Femur (tissue), 1 donor: ENCODE results near the gene CNIH2.
"Not testable (repeated sequence)": the region's sequence is repeated elsewhere in the genome, so short reads cannot be mapped to it uniquely, and the experiment has no call there.

Experiments
- DNase-seq: peaks from one replicate; pipeline ENCODE4 v3.0.0-alpha.2; 2017

CNIH2 gene

DNA sequence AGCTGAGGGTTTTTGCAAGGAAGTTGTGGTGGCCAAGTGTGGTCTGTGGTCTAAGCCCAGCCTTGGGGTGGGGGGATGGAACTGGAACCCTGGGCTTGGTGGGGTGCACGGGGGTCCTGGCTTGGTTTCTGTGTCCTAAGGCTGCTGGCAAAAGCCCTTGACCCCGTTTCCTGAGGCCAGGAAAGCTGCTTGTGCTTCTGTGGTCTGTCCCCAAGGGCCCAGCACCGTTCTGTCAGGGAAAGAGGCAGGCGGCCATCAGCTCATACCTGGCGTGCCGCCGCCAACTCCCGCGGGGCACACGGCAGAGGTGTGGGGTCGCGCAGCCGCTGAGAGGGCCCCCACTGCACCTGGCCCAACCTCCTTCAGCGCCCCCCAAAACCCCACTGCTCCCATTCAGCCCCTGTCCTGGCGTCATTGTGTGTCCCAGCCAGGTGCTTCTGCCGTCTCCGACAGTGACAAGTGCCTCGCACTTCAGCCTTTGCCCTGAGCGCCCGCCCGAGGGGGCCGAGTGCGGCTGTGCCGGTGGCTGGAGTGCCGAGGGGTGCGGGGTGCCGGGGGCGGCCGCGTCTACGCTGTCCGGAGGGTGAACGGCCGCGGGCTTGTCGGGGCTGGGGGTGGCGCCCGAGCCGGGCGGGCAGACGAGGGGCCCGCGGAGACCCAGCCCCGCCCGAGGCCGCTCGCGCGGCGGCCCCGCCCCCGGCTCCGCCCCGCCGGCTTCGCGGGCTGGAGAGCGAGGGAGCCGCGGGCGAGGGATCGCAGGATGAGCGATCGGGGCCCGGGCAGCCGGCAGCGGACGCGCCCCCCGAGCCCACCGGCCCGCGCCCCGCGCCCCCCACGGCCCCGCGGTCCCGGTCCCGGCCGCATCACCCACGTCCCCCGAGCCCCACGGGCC lies at the start of gene CNIH2:
Gene CNIH2 (plus strand): TSS at position 705 of the 892 bp plus-strand sequence. CDS start 282 bp downstream, outside the sequence.
- peak; percentile 59 for DNase-seq

DNA sequence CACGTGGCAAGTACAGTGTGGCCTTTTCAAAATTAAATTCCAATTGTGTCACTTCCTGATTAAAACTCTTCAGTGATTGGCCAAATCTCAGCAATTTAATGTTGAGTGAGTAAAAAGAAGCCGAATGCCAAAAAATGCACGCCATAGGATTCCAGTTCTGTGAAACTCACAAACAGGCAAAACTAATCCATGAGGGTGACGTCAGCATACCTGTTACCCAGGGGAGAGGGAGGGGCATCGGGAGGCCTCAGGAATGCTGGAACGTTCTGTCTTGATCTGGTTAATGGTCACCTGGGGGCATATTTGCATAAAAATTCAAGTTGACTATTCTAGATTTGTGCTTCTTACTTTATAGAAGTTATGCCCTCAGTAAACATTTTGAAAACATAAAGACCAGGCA lies 49.5 kb upstream of the CNIH2 start:
- no peak for DNase-seq

DNA sequence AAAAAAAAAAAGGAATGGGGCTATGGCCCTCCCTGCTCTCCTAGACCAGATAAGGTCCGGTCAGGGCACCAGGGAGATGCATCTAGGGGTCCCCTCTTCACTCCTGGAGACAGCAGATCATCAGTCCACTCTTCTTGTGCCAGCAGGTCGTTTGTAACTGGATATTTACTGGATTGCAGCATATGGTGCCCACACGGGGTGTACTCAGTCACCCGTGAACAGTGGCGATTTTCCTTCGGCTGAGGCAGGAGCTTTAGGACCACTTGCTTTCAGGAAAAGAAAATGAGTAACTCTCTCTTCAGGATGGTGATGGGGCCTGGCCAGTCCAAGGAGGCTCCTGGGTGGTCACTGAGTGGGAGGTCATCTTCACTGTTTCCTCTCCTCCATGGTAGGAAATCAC lies 47.8 kb upstream of the CNIH2 start:
- no peak for DNase-seq

DNA sequence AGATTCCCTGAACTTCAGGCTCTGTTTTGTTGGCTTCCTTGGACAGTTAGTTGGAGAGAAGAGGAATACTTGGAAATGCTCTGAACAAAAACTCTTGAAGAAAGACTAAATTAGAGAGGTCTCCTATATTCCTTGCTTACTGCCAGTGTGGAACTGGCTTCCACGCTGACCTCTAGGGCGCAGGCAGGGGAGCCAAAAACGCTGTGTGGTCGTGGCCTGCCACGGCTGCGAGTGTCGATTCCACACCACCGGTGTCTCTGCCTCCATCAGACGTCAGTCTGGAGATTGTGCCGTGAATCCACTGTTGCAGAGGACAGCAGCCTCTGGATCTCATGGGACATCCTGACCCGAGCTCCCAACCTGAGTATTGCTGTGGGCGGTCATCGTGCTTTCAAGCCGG lies 47.0 kb upstream of the CNIH2 start:
- DNase-seq: no peak

DNA sequence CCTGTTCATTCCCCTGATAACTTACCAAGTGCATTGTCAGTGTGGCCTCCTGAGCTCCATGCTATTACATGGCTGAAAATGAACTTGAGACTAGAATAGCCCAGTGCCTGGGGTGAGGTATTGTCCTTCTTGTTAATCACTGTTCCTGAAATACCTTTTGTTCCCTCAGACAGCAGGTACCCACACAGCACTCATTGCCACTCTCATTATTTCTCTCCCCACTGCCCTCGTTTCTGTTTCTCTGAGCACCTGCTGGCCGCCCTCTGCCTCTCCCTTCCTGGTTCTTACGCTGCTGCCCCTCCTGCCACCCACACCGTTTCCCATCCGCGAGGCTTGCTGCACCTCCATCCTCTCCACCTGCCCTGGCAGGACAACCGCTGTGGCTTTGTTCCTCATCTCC lies 46.4 kb upstream of the CNIH2 start:
- DNase-seq: no peak

DNA sequence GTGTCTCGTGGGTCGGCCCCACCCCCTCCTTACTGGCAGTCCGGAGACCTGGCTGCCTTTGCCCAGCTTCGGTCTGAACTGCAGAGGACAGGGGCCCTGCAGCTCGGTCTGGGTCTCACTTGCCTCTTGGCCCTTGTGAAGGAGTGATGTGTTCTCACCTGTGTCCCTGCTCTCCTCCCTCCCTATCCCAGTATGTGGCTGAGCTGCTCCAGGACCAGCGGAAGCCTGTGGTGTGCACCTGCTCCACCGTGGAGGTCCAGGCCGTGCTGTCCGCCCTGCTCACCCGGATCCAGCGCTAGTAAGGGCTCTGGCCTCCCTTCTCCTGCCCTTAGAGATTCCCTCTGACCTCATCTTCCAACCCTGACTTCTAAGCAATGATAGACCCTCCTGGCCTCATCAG lies 45.2 kb upstream of the CNIH2 start:
- no peak for DNase-seq

DNA sequence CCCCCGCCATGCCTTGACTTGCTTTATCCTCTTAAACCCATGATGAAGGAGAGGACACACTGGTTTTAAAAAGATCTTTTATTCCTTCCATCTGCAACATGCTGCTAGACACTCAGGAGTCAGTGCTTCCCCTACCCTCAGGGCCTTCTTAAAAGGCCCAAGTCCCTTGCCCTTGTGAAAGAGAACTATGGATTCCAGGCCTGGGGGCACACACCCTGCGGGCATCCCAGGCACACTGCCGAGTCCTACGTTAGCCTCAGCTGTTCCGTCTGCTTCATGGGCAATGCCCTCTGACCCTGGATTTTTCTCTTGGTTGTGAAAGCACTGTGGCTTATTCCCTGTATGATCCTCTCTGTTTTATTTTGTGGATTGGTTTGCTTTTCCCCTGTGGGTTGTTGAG lies 44.7 kb upstream of the CNIH2 start:
- no peak for DNase-seq

DNA sequence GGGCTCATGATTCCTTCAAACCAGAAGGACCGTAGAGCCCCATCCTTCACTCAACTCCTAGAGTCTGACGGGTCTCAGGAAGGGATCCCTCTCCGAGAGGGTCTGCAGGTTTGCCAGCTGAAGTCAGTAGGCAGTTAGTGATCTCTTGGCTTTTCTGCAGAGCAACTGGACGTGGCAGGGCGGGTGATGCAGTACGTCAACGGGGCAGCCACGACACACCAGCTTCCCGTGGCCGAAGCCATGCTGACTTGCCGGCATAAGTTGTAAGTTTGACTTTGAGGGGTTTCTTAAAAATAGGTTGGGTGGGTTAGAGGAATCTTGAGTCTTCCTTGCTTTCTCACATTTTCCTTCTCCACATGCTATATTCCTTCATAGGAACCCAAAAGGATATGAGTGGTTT lies 42.8 kb upstream of the CNIH2 start:
- DNase-seq: no peak

DNA sequence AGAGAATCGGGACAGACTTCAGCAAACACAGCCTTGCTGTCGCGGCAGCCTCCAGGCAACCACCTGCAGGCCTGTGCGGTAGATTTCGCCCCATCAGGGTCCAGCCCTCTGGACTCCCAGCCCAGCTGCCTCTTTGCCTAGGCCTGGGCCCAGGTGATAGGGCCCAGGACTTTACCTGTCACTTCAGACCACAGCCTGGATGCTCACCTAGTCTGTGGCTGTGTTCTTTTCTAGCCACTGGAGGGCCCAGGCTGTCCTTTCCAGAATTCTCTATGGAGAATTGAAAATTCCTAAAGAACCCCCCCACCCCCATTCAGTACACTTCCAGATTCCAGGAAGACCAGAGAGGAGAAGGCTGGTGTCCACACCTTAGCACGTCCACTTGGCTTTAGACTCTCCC lies 40.1 kb upstream of the CNIH2 start:
- no peak for DNase-seq

DNA sequence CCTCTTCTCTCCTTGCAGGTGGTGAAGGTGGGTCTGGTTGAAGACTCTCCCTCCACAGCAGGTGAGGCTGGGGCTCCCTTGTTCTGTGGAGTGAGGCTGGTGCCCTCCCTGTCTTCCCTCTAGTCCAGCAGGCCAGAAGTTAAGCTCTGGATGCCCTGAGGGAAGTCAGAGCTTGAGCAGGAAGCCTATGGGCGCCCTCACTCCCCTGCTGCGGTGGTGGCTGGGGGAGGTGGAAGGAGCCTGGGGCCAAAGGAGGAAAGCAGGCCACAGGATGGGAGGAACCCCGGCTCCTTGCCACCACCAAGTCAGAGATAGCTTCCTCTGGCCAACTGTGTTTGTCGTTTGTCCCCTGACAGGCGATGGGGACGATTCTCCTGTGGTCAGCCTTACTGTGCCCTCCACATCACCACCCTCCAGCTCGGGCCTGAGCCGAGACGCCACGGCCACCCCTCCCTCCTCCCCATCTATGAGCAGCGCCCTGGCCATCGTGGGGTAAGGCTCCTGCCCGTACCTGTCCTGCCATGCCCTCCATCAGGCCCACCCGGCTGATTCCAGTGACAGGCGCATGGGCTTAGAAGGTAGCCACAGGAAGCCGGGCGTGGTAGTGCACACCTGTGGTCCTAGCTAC lies 39.1 kb upstream of the CNIH2 start:
- no peak for DNase-seq

DNA sequence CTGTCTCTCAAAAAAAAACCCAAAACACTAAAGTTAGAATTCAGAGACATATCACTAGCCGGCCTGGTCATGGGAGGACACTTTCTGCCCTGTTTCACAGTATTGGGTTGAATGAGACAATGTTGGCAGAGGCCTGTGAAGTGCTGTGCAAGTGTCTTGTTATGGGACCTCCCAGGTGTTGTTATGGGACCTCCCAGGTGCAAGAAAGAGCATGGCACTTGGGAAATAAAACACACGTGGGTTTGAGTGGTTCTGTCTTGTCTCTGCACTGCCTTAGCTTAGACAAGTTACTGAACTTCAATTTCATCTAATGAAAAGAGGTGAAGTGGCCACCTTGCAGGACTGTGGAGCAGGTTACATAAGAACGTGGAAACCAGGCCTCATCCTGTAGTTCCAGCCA lies 38.5 kb upstream of the CNIH2 start:
- DNase-seq: no peak

DNA sequence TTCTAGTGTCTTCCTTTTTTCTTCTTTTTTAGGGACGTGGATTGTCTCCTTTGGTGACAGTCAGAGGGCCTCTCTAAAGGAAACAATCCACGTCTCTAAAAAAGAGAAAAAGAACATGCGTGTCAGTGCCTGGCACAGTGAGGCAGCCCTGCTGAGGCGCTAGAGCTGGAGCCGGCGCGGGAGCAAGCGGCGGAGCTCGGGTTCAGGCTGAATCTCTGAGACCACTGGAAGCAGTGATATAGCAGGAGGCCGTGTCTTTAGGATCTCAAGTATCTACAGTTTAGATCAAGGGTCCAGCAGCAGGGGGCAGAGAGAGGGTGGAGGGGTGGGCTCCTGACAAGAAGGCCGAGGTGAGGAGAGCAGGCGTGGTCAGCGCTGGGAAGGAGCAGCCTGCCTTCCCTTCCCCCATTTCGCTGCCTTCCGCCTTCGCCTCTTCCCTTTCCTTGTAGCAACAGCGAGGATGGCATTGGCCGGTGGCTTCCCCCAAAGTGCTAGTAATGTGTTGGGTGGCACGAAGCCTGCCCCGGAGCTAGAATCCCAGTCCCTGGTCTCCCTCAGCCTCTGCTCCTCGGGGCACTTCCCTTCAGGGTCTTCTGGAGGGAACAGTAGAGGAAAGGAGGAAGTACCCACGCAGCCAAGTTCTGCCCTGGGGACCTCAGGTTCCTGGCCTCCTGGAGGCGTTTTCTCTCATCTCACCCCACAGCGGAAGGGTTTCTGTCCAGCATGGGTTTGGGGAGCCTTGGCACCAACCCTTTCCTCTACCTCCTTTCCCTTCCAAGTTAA lies 37.8 kb upstream of the CNIH2 start:
- DNase-seq: no peak

DNA sequence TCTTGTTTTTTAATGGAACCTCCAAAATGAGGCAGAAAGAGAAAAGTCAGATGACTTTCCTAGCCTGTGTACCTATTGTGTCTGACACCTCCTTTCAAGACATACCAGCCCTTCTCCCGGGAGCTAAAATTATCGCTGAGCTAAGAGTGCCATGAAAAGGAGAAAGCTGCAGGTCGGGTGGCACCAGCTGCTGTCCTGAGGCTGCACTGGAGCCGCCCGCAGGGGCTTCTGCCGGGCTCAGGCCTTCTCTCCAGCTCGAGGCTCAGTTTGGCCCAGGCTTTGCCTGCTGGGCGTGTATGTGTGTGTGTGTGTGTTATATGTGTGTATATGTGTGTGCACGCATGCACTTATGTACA lies 37.2 kb upstream of the CNIH2 start:
- DNase-seq: no peak

DNA sequence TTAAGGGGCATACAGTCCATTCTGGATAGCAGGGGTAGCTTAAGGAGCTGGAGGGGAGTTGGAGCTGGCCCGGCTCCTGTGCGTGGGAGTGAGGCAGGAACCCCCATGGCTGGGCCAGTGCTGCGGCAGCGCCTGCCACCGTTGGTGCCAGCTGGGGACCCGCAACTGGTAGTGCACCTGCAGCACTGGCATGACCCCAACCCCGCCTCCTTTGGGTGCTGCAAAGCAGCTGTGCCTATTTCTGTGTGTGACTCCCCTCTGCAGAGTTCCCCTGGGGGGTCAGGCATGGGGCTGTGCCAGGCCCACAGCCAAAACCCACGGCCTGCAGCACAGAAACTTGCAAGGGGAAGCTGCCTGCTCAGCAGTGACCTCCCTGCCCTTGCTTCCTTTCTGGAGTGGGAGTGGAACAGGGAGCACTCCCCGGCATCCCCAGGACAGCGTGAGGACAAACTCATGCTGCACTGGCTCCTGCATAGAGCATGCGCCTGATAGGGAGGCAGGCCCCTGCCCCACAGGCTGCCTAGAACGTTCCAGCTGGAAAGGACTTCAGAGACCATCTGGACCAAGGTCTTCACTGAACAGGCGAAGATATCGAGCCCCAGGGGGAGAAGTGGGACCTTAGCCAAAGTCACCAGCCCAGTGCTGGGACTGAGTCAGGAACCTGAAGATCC lies 35.7 kb upstream of the CNIH2 start:
- DNase-seq: no peak

DNA sequence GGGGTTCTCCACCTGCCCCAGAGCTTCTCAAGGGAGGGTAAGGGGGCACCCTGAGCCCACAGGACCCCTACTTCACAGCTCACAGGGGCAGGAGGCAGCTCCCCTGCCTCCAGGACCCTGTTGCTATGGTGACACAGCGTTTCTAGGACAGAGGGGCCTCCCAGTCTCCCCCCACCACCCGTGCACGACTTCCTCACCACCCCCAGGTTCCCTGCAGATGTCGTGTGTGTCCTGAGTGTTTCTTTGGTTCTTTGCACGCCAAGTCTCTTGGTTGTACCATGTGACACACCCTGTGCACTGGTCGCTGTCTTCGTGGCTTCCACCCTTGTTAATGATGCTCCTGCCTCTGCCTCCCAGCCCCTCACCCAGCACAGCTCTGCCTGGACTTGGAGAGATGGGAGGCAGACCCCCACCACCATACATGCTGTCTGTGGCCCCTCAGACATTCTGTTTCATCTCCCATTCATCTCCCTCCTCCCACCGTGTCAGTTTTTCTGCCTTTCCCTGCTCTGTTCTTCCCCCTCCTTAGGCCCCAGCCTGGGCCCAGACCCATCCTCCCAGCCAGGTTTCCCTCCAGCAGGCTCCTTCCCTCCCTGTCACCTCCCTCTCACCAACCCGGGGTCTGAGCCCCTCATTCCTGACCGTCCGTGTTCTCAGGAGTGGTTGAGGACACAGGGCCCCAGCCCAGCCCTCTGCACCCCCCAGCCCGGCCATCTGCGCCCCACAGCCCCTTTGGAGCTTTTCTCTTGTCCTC lies 34.0 kb upstream of the CNIH2 start:
- DNase-seq: no peak

DNA sequence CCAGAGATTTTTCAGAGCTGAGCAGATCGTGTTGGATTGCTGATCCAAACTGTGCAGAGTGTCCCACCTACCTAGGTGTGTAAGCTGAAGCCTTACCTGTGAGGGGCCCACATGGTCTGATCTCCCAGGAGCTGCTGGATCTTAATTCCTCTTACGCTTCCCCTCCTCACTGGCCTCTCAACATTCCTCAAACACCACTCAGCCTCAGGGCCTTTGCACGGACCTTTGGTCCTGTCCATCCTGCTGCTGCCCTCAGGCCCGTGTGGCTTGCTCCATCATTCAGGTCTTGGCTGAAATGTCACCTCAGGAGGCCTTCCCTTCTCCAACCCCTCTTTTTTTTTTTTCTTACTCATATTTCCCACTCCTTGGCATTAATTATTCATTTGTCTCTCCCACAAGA lies 30.7 kb upstream of the CNIH2 start:
- DNase-seq: no peak

DNA sequence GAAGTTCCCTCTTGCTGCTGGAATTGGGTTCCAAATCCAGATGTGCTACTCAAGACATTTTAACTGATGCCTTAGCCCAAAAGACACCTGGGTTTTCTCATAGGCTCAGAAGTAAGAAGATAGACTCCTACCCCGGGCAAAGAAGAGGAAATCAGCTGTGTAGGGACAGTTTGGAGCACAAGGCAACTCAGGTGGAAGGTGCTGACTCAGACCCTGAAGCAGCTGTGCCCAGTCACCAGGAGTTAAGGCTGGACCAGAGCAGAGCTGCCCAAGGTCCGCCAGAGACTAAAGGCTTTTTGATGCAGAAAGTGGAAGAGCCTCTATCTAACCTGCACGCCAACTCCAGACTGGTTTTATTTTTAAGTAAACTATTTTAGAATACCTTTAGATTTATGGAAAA lies 30.2 kb upstream of the CNIH2 start:
- DNase-seq: no peak

DNA sequence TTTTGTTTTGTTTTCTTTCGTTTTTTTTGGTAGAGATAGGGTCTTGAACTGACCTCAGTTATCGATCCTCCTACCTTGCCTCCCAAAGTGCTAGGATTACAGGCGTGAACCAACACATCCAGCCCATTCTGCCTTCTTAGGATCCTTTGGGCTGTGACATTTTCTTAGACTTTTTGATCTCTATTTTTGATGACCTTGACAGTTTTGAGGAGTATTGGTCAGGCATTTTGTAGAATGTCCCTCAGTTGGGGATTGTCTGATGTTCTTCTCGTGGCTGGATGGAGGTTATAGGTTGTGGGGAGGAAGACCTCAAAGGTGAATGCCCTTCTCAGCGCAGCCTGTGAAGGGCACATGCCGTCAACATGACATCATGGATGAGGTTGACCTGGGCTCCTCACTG lies 29.1 kb upstream of the CNIH2 start:
- no peak for DNase-seq

DNA sequence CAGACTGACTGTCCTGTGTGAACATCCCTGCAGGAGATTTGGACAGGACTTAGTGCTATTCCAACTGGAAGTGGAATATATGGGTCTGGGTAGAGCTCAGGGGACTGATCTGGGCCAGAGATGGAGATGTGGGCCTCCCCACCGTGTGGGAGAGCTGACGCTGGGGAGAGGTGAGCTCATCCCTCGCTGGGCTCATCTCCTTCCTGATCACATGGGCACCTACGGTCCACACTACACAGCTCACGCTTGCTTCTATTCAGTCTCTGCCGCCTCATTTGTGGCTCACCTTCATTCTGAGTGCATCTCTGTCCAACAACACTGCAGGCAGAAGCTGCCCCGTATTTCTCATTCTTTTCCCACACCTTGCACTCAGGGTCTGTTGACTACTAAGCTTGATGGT lies 26.2 kb upstream of the CNIH2 start:
- no peak for DNase-seq

DNA sequence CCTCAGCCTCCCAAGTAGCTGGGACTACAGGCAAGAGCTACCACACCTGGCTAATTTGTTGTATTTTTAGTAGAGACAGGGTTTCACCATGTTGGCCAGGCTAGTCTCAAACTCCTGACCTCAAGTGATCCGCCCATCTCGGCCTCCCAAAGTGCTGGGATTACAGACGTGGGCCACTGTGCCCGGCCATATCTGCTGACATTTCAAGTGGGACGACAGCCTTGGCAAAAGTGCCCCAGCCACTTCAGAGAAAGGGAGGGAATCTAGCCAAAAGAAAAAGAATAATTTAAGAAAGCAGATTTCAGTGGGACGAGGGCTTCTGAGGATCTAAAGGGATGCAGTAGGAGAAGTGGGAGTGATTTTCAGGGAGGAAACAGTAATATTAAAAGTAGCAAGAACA lies 24.9 kb upstream of the CNIH2 start:
- DNase-seq: not testable (repeated sequence)

DNA sequence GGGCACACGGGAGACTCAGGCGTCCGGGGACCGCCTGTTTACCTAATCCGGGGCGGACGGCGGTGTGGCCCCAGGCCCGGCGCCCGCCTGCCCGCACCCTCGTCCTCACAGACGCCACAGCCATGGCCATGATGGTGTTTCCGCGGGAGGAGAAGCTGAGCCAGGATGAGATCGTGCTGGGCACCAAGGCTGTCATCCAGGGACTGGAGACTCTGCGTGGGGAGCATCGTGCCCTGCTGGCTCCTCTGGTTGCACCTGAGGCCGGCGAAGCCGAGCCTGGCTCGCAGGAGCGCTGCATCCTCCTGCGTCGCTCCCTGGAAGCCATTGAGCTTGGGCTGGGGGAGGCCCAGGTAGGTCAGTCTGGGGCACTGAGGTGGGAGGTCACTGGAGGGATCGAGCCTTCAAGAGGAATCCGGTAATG lies 19.5 kb upstream of the CNIH2 start:
- DNase-seq: no peak

DNA sequence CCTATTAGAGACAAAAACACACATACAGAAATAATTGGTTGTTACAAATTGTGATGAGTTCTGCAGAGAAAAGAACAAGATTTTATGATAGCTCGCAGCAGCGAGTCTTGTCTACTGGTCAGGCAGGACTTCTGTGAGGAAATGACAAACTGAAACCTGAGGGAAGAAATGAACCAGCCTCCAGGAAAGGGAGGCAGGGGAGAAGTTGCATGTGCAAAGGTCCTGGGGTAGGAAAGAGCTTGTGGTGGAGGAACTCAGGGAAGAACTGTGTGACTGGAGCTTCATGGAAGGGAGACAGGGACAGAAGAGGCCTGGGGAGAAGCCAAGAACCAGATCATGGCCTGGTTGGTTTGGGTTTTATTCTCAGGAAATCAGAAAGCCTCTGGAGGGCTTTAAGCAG lies 18.8 kb upstream of the CNIH2 start:
- DNase-seq: no peak

DNA sequence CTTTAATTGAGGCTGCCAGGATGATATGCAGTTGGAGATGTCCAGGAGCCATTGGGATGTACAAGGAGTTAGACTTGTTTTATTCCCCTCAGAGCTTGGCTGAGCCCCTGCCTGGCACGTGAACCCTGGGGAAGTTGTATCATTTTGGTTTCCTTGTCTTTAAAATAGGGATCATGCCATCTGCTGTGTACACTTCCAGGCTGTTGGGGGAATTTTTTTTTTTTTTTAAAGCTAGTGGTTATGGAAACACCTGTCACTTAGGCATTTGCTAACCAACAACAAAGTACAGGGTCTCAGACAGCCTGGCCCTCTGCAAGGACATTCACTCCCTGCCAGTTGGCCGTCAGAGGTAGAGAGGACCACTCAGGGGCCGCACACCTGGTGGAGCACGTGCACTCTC lies 18.0 kb upstream of the CNIH2 start:
- no peak for DNase-seq
